Skin epidermis (tissue), 12 donors: Measurements from ENCODE around the gene CISTR.

Experiments
- H3K27ac ChIP-seq, 21 experiments: fragments of 200-600 bp; sonication (generic) in 11 of 21; one replicate each; pipeline ENCODE4 v1.5.0; 2020; ENCODE audit warnings: mild to moderate bottlenecking in 3 of 21, inconsistent platforms in 2 of 21, moderate library complexity in 2 of 21
- H3K4me3 ChIP-seq, 7 experiments: fragments of 200-600 bp; sonication (generic) in 2 of 7; one replicate each; pipeline ENCODE4 v1.5.0; 2020; ENCODE audit warnings: inconsistent platforms in 2 of 7, mild to moderate bottlenecking in 2 of 7, moderate library complexity in 1 of 7

Gene CISTR

DNA sequence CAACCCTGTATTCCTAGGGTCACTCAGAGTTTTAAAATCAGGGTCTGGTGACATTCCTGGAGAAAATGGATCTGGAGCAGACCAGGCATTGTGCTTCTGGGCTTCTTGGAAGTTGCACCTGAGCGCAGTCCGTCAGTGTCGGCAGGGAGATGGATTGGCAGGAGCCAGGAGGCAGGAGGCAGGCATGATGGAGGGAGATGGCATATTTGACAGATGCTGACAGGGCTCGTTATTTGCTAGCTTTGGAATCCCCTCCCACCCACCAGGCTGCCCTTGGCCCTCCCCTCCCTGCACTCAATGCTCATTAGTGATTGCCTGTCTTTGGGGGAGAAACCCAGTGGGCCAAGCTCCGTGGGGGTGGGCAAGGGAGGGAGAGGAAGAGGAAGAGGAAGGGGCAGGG is 4.7 kb downstream of the CISTR start:
- H3K27ac ChIP-seq, result no peak overlapping the region
- H3K4me3 ChIP-seq, result no peak overlapping the region

DNA sequence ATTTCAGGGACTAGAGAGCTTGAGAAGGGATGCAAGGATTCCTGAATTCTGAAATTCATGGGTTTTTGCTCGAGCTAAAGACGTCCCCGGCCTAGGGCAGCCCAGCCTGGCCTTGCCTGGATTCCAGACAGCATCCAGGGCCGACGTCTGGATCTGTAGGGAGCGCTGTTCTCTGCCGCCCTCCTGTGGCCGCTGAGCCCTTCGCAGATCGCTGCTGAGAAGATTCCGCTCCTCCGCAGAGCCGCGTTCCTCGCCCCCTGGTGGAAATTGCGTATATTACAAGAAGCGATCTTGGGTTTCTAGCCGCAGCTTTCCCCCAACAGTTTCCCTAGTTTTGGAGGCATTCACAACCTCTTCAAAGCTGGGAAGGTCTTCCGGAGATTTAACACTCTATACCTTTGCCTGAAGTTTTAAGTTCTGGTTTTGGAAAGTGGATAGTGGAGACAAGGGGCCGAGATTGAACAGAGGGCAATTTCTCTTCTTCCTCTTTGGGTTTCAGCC is 5.1 kb downstream of the CISTR start:
- H3K4me3 ChIP-seq, result no peak overlapping the region

DNA sequence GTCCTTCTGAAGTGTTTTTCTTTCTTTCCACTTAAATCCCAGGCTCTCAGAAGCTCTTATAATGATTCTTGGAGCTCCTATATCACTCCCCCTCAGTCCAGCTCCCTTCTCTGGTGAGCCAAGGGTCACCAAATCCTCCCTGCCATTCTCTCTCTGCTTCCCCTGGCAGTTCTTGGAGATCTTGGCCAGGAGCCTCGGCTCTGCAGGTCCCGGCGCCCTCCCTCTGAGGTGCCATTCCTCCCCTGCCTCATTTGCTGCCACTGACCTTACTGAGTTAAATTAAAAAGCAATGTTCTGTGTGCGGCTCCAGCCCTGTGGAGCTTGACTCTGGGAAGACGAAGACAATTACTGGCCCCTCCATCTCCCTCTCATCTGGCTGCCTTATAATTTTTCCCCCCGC is 7.0 kb downstream of the CISTR start:
- H3K27ac ChIP-seq, result no peak overlapping the region
- no peak overlapping the region for H3K4me3 ChIP-seq

More for the DNA sequence above, 5.1 kb downstream of the CISTR start:
- H3K27ac ChIP-seq, result no peak overlapping the region

DNA sequence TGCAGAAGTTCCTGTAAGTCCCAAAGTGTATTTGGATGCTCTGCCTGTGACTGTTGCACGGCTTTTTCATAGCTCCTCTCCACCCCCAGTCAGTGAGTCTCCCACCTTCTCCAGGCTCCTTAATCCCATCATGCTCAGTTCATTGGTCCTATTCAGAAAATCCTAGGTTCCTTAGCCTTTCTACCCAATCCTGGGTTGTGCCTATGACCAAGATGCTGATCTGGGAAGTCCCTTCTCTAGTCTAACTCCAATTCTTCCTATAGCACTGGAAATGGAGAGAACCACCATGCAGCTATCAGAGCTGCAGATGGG is 7.7 kb downstream of the CISTR start:
- Histone ChIP-seq H3K27ac (no peak overlapping the region), H3K4me3 (no peak overlapping the region)

DNA sequence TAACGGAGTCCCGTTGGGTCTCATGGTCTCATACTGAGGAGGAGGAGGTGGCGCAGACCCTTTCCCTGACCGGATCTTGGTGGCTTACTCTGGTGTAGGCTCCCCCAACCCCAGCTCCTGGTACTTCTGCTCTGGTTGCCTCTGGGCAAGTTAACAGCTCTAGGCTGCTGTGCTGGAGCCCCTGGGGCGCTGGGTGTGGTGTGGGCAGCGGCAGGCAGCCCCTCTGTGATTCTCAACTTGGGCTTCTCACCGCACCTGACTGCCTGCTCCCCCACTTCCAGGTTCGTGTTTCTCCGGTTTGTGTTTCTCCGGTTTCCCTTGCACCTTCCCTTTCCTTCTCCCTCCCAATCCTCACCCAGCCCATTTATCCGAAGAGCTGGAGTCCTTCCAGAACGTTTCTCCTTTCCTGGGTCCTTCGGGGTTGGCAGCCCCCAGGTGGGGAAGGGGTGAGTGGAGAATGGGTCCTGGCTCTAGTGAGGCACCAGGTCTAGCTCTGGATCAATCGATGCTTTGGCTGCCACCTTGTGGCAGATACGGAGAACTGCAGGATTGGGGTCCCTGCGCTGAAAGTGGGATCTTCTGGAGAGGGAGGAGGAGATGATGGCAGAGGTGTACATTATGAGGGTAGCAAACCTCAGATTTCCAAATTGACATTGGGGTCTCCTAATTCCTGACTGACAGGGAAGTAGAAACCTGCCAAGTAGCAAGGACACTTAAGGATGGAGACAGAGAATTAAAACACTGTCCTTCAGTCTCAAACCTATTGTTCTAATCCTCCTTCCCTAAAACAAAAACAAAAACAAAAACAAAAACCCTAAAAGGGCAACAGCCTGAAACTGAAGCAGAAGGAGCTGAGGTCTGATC is 8.3 kb downstream of the CISTR start:
- peak overlapping the region in 1 of 7 experiments; percentile 2 for H3K4me3 ChIP-seq
- no peak overlapping the region for H3K27ac ChIP-seq

DNA sequence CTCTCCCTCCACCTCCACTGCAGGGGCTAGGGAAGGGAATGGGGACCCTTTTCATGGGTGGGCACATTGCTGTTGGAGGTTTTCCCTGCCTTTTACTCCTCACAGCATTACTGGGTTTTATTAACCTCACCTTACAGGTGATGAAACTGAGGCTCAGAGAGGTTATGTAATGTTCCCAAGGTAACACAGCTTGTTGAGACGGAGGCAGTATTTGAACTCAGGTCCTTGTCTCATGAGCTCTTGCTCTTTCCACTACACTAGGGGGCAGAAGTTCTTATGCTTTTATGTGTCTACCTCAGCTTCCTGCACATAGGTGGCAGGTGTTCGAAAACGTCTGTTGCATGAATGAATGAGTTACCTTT is 11.7 kb downstream of the CISTR start:
- H3K4me3 ChIP-seq, result no peak overlapping the region
- H3K27ac ChIP-seq, result no peak overlapping the region

DNA sequence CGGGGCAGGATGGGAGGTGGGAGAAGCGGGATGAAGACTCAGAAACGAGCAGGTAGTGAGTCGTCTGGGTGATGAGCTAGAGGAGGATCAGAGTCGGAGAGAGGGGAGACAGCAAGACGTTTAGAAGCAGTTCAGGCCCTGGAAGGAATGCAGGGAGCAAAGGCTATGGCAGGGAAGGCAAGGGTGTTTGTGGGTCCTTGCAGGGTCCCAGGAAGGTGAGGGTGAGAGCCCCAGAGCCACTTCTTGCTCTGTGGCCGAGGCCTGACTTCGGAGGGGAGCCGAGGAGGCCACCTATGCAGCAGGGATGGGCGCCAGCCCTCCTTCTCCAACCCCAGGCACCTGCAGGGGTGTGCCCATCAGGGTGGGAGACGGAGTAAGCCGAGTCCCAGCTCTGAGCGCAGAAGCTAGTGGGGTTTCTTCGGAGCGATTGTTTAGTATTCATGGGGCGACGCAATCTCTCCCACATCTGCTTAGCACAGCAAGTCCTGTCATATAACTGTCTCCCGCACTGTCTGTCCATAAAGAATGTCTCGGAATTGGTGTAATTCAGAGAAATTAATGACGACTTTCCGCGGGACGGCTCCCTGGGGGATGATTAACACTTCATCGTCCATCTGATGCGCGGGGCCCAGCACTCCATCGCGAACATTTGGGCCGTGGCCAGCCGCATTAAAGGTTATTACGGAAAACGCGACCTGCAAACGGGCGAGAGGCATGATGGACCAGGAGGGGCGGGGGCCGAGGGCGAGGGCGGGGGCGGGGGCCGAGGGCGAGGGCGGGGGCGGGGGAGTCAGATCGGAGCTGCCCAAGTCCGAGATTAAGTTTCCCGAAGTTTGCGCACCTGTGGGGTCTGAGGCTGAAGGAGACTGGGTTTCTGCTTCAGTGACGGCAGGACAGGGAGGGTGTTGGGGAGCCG is 12.3 kb downstream of the CISTR start:
- peak overlapping the region in 1 of 7 experiments; percentile 7 for H3K4me3 ChIP-seq
- H3K27ac ChIP-seq, result no peak overlapping the region

DNA sequence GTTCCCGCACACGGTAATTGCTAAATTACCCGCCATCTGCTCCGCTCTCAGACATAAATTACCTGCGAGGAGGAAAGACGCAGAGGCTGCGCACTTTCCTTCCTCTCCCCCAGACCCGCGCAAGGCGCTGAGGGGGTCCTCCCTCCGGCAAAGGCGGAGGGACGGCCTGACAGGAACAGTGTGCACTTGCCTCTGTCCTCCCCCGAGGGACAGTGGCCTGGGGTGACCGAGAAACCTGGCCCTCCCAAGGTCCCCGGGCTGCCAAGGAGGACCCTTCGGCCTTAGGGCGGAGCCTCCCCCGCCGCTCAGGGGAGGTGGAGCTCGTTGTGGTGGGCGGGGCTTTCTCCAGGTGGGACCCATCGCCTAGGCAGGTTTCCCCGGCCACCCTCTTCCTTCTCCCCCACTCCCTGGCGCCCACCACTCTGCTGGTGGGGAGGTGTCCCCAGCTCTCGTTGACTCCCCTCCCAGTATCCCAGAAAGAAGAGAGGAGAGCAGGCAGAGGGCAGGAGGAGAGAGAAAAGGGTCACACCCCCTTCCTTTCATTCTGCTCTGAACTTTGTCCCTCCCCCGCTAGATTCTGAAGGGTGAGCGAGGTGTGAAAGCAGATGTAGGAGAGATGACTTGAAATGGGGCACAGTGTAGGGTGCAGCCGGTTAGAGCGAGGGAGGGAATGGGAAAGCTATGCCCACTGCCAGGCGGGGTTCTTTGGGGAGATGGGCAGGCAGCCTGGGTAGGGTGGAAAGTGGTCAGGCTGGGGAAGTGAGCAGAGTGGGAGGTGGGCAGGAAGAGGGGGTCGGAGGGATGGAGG is 13.2 kb downstream of the CISTR start:
- Histone ChIP-seq H3K4me3 (no peak overlapping the region), H3K27ac (no peak overlapping the region)

DNA sequence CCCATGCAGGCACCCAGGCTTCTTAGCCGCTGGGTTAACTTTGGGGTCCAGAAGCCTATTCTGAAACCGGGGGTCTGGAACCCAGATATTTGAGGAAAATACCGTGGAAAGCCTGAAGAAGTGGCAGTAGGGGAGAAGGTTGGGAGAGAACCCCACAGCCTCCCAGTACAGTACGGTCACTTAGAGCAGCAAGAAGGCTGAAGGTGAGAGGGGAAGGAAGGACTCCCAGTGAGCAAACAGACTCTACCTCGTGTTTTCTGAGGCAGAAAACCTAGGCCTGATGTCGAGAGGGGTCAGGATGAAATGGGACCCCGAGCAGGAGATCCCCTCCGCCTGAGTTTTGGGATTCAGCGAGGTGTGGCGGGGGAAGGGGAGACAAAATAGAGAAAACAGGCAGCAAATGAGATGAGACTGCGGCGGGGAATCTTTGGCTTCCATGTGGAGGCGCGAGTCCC is 13.8 kb downstream of the CISTR start:
- Histone ChIP-seq H3K4me3 (no peak overlapping the region), H3K27ac (no peak overlapping the region)

DNA sequence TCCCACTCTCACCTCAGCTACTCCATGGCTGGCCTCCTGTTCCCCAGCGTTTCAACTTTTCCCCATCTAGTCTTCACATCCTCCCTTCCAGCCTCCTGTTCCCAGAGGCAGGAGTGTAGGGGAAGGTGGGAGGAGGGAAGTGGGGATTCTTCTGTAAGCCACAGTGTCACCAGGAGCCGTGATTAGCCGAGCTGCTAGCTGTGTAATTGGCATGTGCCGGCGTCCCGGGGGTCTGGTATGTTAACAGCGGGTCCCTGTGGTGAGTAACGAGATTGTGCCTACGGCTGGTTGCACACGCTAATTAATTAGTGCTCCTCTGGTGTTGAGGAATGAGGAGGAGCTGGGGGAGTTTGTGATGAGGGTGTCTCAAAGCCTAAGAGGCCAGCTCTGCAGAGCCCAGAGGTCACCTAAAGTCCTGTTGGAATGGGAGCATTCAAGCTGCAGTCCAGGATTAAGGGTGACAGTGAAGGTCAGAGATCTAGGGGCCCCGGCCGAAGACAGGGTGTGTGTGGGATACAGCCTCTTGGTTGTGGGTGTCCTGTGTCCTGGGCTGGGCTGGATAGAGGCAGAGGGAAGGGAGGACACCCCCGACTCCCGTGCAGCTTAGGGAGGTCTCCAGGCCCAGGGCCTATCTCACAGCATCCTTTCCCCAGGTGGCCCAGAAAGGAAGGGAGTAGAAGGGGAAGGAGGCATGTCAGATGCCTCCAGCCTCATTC is 14.5 kb downstream of the CISTR start:
- no peak overlapping the region for H3K4me3 ChIP-seq
- no peak overlapping the region for H3K27ac ChIP-seq

DNA sequence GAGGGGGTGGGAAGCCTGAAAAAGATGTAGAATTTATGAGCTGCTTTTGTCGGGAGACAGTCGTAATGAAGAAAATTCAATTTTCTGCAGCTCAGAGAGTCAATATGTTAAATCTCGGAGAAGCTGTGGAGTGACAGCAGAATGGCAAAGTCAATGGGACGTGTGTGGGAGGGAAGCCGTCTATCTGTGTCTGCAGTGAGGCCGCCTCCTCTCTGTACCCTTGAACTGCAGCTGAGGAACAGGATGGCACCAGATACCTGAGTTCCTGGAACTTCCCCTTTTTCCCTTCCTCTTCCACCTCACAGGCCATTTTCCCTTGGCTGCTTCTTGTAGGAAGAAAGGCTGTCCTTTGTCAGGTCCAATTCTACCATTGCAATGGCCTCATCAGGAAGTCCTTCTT is 15.2 kb downstream of the CISTR start:
- no peak overlapping the region for H3K27ac ChIP-seq
- no peak overlapping the region for H3K4me3 ChIP-seq

DNA sequence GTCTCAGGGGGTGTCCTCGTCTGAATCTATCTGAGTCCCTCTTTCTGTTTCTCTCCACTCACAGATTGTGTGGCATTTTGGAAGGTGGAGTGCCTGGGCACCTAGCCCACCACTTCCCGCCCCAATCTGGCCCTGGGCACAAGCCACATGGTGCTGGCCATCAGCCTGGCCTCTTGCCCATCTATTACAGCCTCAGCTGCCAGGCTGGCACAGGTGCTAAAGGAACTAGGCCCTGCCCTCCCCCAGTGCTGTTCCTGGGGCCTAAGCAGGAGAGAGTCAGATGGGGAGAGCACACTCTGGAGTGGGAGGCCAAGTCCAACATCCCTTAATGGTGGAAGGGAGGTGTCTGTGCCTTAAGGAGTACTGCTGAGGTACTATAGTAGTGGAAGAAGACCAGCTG is 16.2 kb downstream of the CISTR start:
- H3K4me3 ChIP-seq, result no peak overlapping the region
- H3K27ac ChIP-seq, result no peak overlapping the region

DNA sequence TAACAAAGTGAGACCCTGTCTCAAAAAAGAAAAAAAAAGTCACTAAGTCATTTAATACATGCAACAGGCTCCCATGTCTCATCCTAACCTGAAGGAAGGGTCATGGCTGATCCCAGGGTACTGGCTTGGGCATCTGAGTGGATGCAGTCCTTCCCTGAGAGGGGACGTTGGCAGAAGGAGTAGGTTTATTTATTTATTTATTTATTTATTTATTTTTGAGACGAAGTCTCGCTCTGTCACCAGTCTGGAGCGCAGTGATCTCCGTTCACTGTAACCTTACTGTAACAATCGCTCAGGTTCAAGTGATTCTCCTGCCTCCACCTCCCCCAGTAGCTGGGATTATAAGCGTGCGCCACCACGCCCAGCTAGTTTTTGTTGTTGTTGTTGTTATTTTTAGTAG is 17.4 kb downstream of the CISTR start:
- no peak overlapping the region for H3K4me3 ChIP-seq
- no peak overlapping the region for H3K27ac ChIP-seq

DNA sequence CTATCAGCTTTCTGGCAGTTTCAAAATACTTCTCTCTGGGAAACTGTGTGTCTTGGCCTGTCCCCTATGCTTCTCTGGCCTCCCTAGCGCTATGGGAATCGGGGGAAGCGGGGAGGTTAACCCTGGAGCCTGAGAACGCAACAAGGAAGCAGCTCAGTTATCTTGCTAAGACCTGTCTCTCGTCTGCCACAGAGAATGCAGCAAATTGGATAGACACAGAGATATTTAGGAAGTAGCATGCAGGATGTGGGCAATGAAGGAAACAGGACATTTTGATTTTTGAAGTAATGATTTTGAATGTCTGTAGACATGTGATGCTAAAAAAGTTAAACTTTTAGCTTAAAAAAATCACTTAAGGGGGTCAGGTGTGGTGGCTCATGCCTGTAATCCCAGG is 18.0 kb downstream of the CISTR start:
- Histone ChIP-seq H3K27ac (no peak overlapping the region), H3K4me3 (no peak overlapping the region)

DNA sequence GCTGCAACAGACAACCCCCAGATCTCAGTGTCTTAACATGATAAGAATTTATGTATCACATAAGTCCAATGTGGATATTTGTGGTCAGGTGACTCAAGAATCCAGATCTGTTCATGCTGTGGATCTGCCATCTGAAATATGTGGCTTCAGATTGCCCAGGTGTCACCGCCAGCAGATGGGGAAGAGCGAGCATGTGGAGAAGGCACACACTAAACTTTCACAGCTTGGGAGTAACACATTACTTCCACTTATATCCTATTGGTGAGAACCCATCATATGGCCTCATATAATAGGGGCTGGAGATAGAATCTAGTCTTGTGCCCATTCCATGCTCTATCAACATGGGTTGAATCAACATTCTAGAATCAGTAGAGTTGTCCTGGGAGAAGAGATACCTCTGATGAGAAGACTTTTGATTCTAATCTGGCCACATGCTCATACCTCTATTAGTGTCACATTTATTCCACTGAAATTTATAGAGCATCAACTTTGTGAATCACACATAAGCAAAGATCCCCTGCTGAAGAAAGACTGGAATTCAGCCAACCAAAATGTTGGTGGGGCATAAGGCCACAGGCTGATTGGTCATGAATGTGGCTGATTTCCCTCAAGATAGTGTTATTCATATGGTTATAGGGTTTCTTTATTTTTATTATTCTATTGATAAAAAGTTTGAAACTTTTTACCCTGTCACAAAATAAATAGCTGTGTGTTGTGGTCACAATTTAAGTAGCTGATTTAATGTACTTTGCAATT is 18.6 kb downstream of the CISTR start:
- H3K27ac ChIP-seq, result no peak overlapping the region
- no peak overlapping the region for H3K4me3 ChIP-seq

DNA sequence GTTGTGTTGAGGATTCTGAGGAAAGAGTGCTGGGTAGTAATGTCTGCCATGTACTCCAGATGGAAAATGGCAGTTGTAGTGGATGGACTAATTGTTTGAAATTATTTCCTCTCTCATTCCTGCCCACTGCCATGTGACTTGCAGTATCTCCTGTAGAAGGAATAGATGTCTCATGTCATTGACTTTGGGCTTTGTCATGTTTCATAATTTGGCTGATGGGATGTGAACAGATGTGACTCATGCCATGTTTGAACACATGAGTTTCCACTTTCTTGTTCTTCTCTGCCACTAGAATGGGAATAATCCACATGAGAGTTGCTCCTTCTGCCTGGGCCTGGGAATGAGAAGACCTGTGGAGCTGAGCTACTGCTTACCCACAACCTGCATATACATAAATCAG is 22.1 kb downstream of the CISTR start:
- H3K27ac ChIP-seq, result no peak overlapping the region
- no peak overlapping the region for H3K4me3 ChIP-seq

DNA sequence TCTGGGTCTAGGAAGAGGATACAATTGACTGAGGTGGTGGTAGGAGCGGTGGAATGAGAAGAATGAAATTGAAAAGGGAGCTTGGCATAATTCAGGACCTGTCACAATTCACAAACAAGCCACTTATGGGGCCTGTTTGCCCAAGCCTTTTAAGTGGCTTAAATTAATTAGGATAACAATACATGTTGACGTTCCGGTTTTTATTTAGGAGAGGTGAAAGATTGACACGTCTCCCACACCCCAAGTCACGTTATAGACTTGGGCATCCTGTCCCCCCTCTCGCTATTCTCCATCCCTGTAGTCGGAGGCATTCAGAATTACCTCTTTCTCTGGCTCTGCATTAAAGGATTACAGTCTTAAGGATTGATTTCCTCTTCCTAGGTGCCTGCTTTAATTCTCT is 23.6 kb downstream of the CISTR start:
- H3K4me3 ChIP-seq, result no peak overlapping the region

DNA sequence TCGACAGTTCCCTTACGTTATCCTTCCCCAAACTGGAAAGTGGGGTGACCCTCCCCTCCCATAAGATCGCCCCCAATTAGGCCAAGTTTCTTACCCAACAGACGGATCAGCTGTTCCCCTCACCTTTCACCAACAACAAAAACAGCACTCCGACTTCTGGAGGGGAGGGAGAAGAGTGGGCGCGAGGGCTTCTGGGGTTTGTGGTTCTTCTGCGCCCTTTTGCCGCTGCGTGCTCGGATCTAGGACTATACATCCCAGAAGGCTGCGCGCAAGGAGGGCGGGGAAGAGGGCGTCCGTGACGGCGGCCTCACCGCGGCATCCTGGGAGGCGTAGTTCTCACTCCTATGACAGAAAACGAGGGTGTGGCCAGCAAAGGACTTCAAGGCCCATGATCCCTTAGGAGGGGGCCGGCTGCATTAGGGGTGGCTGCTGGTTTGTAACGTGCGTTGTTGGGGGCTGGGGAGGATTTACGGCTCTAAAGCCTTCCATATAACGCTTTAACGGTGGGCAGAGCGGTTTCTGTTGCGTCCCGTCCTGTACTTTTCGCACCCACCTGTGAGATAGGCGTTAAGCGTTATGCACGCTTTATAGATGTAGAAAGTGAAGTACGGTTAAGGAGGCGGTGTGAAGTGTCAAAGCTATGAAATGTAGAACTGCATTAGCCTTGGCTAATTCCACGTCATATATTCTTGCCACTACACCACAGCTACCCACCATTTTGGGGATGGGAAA is 24.3 kb downstream of the CISTR start, which contains the start of gene CALCOCO1:
CALCOCO1 (minus strand) TSS at position 143 of the 732 bp plus-strand sequence. CDS start 2,210 bp downstream, outside the sequence.
- Histone ChIP-seq H3K27ac (peak within 1 kb of the TSS in 20 of 21 experiments; percentile 18 to 91 (median 83)), H3K4me3 (peak within 1 kb of the TSS; percentile 44 to 86 (median 69))

More for the DNA sequence above, 23.6 kb downstream of the CISTR start:
- H3K27ac ChIP-seq, result peak overlapping the region in 13 of 21 experiments; percentile 34 to 85 (median 72)
